SU-DHL-6 (cell line): ENCODE results near the gene GATC.

ENCODE experiments used
- H2AFZ ChIP-seq: fragments of 200-600 bp; sonication (generic); 2 replicates; pipeline ENCODE4 v1.6.1; 2014; ENCODE audit warnings: low read depth, mild to moderate bottlenecking, moderate library complexity, mixed read lengths, antibody characterized with exemption, low read length; ENCODE audit not compliant: severe bottlenecking
- H3F3A ChIP-seq: fragments of 200-600 bp; shearing (Covaris generic); 2 replicates; pipeline ENCODE4 v1.6.0; 2016; ENCODE audit warnings: antibody characterized with exemption, mild to moderate bottlenecking; ENCODE audit not compliant: insufficient read depth
- H3K27ac ChIP-seq: fragments of 200-600 bp; sonication (generic); 2 replicates; pipeline ENCODE4 v1.5.1; 2016; ENCODE audit warnings: low read depth, mild to moderate bottlenecking, low read length, moderate library complexity, mixed read lengths
- H3K27me3 ChIP-seq: fragments of 200-600 bp; sonication (generic), shearing (Covaris generic); 2 replicates; pipeline ENCODE4 v1.6.0; 2014; ENCODE audit warnings: mild to moderate bottlenecking, low read length
- H3K36me3 ChIP-seq: fragments of 200-600 bp; sonication (generic); 2 replicates; pipeline ENCODE4 v1.6.1; 2014; ENCODE audit warnings: mild to moderate bottlenecking, low read length, mixed read lengths
- H3K4me2 ChIP-seq: fragments of 300-600, 200-600 bp; shearing (Covaris generic), sonication (generic); 2 replicates; pipeline ENCODE4 v1.6.0; 2014; ENCODE audit warnings: low read length, low read depth, mild to moderate bottlenecking; ENCODE audit not compliant: poor library complexity, severe bottlenecking
- H3K4me3 ChIP-seq: fragments of 200-600 bp; sonication (generic); 2 replicates; pipeline ENCODE4 v1.5.1; 2014; ENCODE audit warnings: antibody characterized with exemption, low read length, mild to moderate bottlenecking, mixed read lengths; ENCODE audit not compliant: insufficient read depth, poor library complexity, severe bottlenecking
- H3K79me2 ChIP-seq: fragments of 200-600 bp; sonication (generic); 2 replicates; pipeline ENCODE4 v1.6.1; 2014; ENCODE audit warnings: mild to moderate bottlenecking, low read length, moderate library complexity; ENCODE audit not compliant: insufficient read depth
- H3K9ac ChIP-seq: fragments of 200-600 bp; sonication (generic); 2 replicates; pipeline ENCODE4 v1.7.0; 2014; ENCODE audit warnings: mild to moderate bottlenecking, low read length
- H3K9me2 ChIP-seq: fragments of 200-600 bp; sonication (generic); replicated peaks from 2 replicates; pipeline ENCODE4 v1.6.1; 2014; ENCODE audit warnings: low read length; ENCODE audit not compliant: insufficient read depth
- H3K9me3 ChIP-seq: fragments of 200-600 bp; sonication (generic); 2 replicates; pipeline ENCODE4 v1.6.1; 2014; ENCODE audit warnings: low read length, mixed read lengths; ENCODE audit not compliant: insufficient read depth
- H4K20me1 ChIP-seq: fragments of 200-600 bp; sonication (generic); 2 replicates; pipeline ENCODE4 v1.6.1; 2014; ENCODE audit warnings: low read depth, mild to moderate bottlenecking, antibody characterized with exemption, low read length, moderate library complexity, mixed read lengths
- CTCF ChIP-seq: fragments of 200-600 bp; sonication (generic); IDR thresholded peaks from one replicate; pipeline ENCODE4 v1.5.1; 2017; ENCODE audit warnings: antibody characterized with exemption, mild to moderate bottlenecking, low read length, moderate library complexity; ENCODE audit not compliant: insufficient read depth, poor library complexity, severe bottlenecking
- EZH2phosphoT487 ChIP-seq: fragments of 200-600 bp; sonication (generic), shearing (Covaris generic); conservative IDR thresholded peaks from 2 replicates; pipeline ENCODE4 v1.6.1; 2018; ENCODE audit warnings: mild to moderate bottlenecking, antibody characterized with exemption, low read length, moderate library complexity, mixed read lengths

The GATC gene

GRCh38 chr12:120402217-120402616 lies 44.0 kb upstream of the GATC start:
- Histone ChIP-seq H3K9me3 (no peaks in the 10 kb centered on the region), H3K27ac (no peak overlapping the region), H3K4me3 (no peak overlapping the region), H4K20me1 (no peaks in the 10 kb centered on the region), H3K9ac (no peak overlapping the region), H3K36me3 (no peaks in the 10 kb centered on the region), H2AFZ (no peak overlapping the region), H3F3A (no peaks in the 10 kb centered on the region), H3K27me3 (no peaks in the 10 kb centered on the region), H3K79me2 (no peaks in the 10 kb centered on the region), H3K4me2 (no peak overlapping the region), H3K9me2 (no peaks in the 10 kb centered on the region)
- TF ChIP-seq EZH2phosphoT487 (no peak), CTCF (no peak)

- Histone ChIP-seq H3K4me2 (no peak overlapping the region), H3K36me3 (no peaks in the 10 kb centered on the region), H3K4me3 (no peak overlapping the region), H3F3A (no peaks in the 10 kb centered on the region), H4K20me1 (no peaks in the 10 kb centered on the region), H3K9me3 (no peaks in the 10 kb centered on the region), H3K27me3 (no peaks in the 10 kb centered on the region), H3K79me2 (no peaks in the 10 kb centered on the region), H3K9me2 (no peaks in the 10 kb centered on the region), H3K27ac (no peak overlapping the region), H2AFZ (no peak overlapping the region), H3K9ac (no peak overlapping the region)
- no peak for TF ChIP-seq EZH2phosphoT487
- no peak for TF ChIP-seq CTCF
These were observed 42.4 kb upstream of the GATC start for GRCh38 chr12:120403869-120404268.

- no peak overlapping the region for H3K4me2 ChIP-seq
- no peaks in the 10 kb centered on the region for H3F3A ChIP-seq
- TF ChIP-seq EZH2phosphoT487 (no peak), CTCF (no peak)
- no peaks in the 10 kb centered on the region for H4K20me1 ChIP-seq
- no peaks in the 10 kb centered on the region for H3K36me3 ChIP-seq
- H3K79me2 ChIP-seq: no peaks in the 10 kb centered on the region
- H3K4me3 ChIP-seq: no peak overlapping the region
- H3K9ac ChIP-seq: no peak overlapping the region
- no peaks in the 10 kb centered on the region for H3K27me3 ChIP-seq
- no peaks in the 10 kb centered on the region for H3K9me2 ChIP-seq
- H3K9me3 ChIP-seq: no peaks in the 10 kb centered on the region
- H3K27ac ChIP-seq: no peak overlapping the region
- H2AFZ ChIP-seq: no peak overlapping the region
These were observed 42.0 kb upstream of the GATC start for GRCh38 chr12:120404271-120404670.

- Histone ChIP-seq H3K27me3 (no peaks in the 10 kb centered on the region), H3K9me3 (no peaks in the 10 kb centered on the region), H4K20me1 (no peaks in the 10 kb centered on the region), H3K9ac (no peak overlapping the region), H2AFZ (no peak overlapping the region), H3K4me2 (no peak overlapping the region), H3K36me3 (no peaks in the 10 kb centered on the region), H3K4me3 (no peak overlapping the region), H3F3A (no peaks in the 10 kb centered on the region), H3K27ac (no peak overlapping the region), H3K79me2 (no peaks in the 10 kb centered on the region), H3K9me2 (no peaks in the 10 kb centered on the region)
- TF ChIP-seq CTCF (no peak), EZH2phosphoT487 (no peak)
These were observed 40.2 kb upstream of the GATC start for GRCh38 chr12:120406069-120406468.
